Activated CD8-positive, alpha-beta memory T cell treated with anti-CD3 and anti-CD28 coated beads, Interleukin-2, amount 10 ng/mL, durations not matched to agents 7 days and 5 days (primary cell): ENCODE data around the gene SLC17A3. TPM values are rescaled to one million over a fixed set of nuclear protein-coding genes. Genes with fewer than 3 reads are reported as not detected.

Experiments
- ATAC-seq: fragments of 150-1000 bp; cut with Tn5 transposase; one replicate; pipeline ENCODE4 v1.10.0; 2021; ENCODE audit warnings: moderate library complexity
- CTCF ChIA-PET: fragments of 350-600 bp; sonication (Branson Sonifier 250); formaldehyde crosslinking; loops from one replicate; lab custom pipeline; 2021; ENCODE audit warnings: antibody characterized with exemption; lab: Charles Lee
- DNase-seq: peaks from one replicate; pipeline ENCODE4 v3.0.0-alpha.2; 2020
- H3K27ac Mint-ChIP-seq: one replicate; pipeline ENCODE4 v1.8.0; 2021; ENCODE audit warnings: mild to moderate bottlenecking, mixed read lengths
- H3K27me3 Mint-ChIP-seq: one replicate; pipeline ENCODE4 v1.8.0; 2021; ENCODE audit warnings: mixed read lengths
- H3K36me3 Mint-ChIP-seq: one replicate; pipeline ENCODE4 v1.8.0; 2021; ENCODE audit warnings: mild to moderate bottlenecking, mixed read lengths
- H3K4me1 Mint-ChIP-seq: one replicate; pipeline ENCODE4 v1.8.0; 2021; ENCODE audit warnings: mixed read lengths
- H3K4me3 Mint-ChIP-seq: one replicate; pipeline ENCODE4 v1.8.0; 2021; ENCODE audit warnings: mild to moderate bottlenecking, moderate library complexity, mixed read lengths
- H3K9me3 Mint-ChIP-seq: one replicate; pipeline ENCODE4 v1.8.0; 2022; ENCODE audit warnings: low read depth, mixed read lengths
- total RNA-seq, 2 experiments: library from RNA; stranded (reverse); gene quantifications; one replicate each; pipeline ENCODE4 v1.2.3, GENCODE V29; 2021

The SLC17A3 gene
- total RNA-seq, 2 experiments from 2014 or later: 0.26 to 0.76 TPM

GRCh38 chr6:25899580-25900408 is 25.8 kb upstream of the SLC17A3 start:
- Mint-ChIP-seq H3K4me1 (peaks cover 2% of the 10 kb centered on the region), H3K9me3 (no peaks in the 10 kb centered on the region), H3K4me3 (no peak overlapping the region), H3K27me3 (peaks cover 3% of the 10 kb centered on the region), H3K36me3 (no peaks in the 10 kb centered on the region), H3K27ac (no peak overlapping the region)
- ATAC-seq: no peak
- CTCF ChIA-PET: interaction anchor here (0.8 to 2.0 kb wide), 4 partner anchors 9 to 344 kb away, joined by 3 to 5 read pairs (median 3); no protein-coding TSS in a partner anchor
- DNase-seq: no peak

DNA sequence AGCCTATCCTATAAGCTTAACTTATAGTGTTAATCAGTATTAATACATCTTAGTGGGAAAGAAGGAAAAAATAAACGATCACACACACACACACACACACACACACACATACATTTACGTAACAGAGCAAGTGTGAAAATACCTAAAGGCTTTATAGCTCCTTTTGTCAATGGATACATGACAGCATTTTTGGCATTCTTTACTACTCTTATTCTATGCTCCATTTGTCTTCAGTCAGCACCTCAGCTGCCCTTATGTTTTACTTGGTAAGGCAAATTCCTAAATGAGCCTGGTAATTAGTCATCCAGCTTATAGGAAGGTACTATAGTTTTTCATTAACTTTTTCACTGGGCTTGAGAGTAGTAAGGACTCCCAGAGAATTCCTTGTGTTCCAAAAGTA is 25.1 kb upstream of the SLC17A3 start:
- Mint-ChIP-seq H3K36me3 (no peaks in the 10 kb centered on the region), H3K27ac (no peak overlapping the region), H3K27me3 (peaks cover 3% of the 10 kb centered on the region), H3K4me1 (peaks cover 2% of the 10 kb centered on the region), H3K4me3 (no peak overlapping the region), H3K9me3 (no peaks in the 10 kb centered on the region)
- ATAC-seq (no peak), DNase-seq (no peak)
- CTCF ChIA-PET: interaction anchor here (0.8 to 2.0 kb wide), 3 partner anchors 9 to 111 kb away, joined by 3 to 5 read pairs (median 3); no protein-coding TSS in a partner anchor

DNA sequence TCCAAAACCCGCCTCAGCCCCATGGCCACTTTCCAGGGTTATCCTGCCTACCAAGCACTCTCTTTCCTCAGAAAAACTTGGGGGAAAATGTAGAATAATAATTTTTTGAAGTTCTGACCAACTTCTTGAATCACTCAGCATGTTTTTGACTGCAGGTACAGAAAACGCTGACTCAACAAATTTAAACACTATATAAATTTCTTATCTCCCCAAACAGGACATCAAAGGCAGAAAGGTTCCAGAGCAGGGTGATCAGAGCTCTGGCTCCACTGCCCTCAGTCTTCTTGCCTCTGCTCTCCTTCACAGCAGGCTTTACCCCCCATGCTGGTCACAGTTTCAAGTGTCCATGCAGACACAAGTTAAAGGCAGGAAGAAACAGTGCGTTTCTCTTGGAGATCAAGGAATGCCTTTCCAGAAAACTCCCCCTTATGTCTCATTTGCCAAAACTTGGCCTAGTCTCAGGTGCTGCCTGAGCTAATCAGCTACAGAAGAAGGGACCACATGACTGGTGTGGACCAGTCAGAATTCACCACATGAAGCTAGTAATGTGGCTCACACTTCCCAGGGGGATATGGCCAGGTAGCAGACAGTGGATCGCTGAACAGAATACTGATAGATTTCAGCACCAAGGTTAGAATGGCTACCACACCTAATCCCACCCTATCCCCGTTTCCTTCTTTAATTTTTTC is 24.4 kb upstream of the SLC17A3 start:
- ATAC-seq: no peak
- Mint-ChIP-seq H3K4me1 (peaks cover 2% of the 10 kb centered on the region), H3K4me3 (no peak overlapping the region), H3K27me3 (peaks cover 3% of the 10 kb centered on the region), H3K36me3 (no peaks in the 10 kb centered on the region), H3K9me3 (no peaks in the 10 kb centered on the region), H3K27ac (no peak overlapping the region)
- DNase-seq: no peak
- CTCF ChIA-PET: interaction anchor here (2.0 kb wide), 1 partner anchor 11 kb away, joined by 5 read pairs; no protein-coding TSS in a partner anchor

GRCh38 chr6:25896252-25896651 is 22.2 kb upstream of the SLC17A3 start:
- DNase-seq: no peak
- Mint-ChIP-seq H3K27me3 (peaks cover 7% of the 10 kb centered on the region), H3K9me3 (no peaks in the 10 kb centered on the region), H3K4me3 (no peak overlapping the region), H3K4me1 (no peaks in the 10 kb centered on the region), H3K27ac (no peak overlapping the region), H3K36me3 (no peaks in the 10 kb centered on the region)
- ATAC-seq: no peak
- CTCF ChIA-PET: no interaction called here

DNA sequence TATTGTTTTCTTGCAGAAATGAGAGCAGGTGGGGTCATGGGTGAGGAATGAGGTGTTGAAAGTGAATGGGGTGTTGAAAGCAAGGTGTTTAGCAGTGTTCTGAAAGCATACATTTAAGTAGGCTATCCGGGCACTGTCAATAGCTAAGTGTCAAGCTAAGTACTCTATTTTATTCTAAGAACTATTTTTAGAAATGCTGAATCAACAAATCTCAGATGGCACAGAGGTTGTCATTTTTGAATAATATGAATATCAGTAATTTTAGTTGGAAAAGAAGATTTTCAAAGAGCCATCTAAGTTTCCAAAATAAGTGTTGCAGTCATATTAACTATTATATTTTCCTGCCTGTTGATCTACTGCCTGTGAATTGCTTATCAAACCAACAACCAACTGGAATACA is 21.7 kb upstream of the SLC17A3 start:
- Mint-ChIP-seq H3K27ac (no peak overlapping the region), H3K27me3 (peaks cover 7% of the 10 kb centered on the region), H3K4me3 (no peak overlapping the region), H3K36me3 (no peaks in the 10 kb centered on the region), H3K4me1 (no peaks in the 10 kb centered on the region), H3K9me3 (no peaks in the 10 kb centered on the region)
- DNase-seq (no peak), ATAC-seq (no peak)
- CTCF ChIA-PET: no interaction called here

- ATAC-seq (no peak), DNase-seq (no peak)
- Mint-ChIP-seq H3K27ac (no peak overlapping the region), H3K27me3 (peaks cover 7% of the 10 kb centered on the region), H3K4me1 (no peaks in the 10 kb centered on the region), H3K4me3 (no peak overlapping the region), H3K36me3 (no peaks in the 10 kb centered on the region), H3K9me3 (no peaks in the 10 kb centered on the region)
- CTCF ChIA-PET: interaction anchor here (1.0 kb wide), 1 partner anchor 32 kb away, joined by 3 read pairs; no protein-coding TSS in a partner anchor
Measured at GRCh38 chr6:25893778-25894177, 19.7 kb upstream of the SLC17A3 start.

DNA sequence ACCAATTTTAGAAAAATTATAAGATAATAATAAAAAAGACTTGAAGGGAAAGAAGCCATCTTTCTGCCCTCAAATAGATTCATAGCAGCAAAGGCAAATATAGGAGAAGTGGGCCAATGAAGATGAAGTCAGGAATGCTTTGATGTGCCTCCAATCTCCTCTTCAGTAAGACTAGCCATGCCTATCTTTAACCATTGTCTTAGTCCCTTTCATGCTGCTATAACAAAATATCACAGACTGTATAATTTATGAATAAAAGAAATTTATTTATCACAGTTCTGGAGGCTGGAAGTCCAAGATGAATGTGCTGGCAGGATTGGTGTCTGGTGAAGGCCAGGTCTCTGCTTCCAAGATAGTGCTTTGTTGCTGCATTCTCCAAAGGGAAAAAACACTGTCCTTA is 18.8 kb upstream of the SLC17A3 start:
- no peaks in the 10 kb centered on the region for H3K36me3 Mint-ChIP-seq
- no peak overlapping the region for H3K27ac Mint-ChIP-seq
- ATAC-seq (no peak), DNase-seq (no peak)
- H3K4me3 Mint-ChIP-seq: no peak overlapping the region
- H3K27me3 Mint-ChIP-seq: peaks cover 7% of the 10 kb centered on the region
- no peaks in the 10 kb centered on the region for H3K4me1 Mint-ChIP-seq
- no peaks in the 10 kb centered on the region for H3K9me3 Mint-ChIP-seq
- CTCF ChIA-PET: interaction anchor here (0.6 to 1.6 kb wide), 3 partner anchors 33 to 763 kb away, joined by 3 read pairs; no protein-coding TSS in a partner anchor

DNA sequence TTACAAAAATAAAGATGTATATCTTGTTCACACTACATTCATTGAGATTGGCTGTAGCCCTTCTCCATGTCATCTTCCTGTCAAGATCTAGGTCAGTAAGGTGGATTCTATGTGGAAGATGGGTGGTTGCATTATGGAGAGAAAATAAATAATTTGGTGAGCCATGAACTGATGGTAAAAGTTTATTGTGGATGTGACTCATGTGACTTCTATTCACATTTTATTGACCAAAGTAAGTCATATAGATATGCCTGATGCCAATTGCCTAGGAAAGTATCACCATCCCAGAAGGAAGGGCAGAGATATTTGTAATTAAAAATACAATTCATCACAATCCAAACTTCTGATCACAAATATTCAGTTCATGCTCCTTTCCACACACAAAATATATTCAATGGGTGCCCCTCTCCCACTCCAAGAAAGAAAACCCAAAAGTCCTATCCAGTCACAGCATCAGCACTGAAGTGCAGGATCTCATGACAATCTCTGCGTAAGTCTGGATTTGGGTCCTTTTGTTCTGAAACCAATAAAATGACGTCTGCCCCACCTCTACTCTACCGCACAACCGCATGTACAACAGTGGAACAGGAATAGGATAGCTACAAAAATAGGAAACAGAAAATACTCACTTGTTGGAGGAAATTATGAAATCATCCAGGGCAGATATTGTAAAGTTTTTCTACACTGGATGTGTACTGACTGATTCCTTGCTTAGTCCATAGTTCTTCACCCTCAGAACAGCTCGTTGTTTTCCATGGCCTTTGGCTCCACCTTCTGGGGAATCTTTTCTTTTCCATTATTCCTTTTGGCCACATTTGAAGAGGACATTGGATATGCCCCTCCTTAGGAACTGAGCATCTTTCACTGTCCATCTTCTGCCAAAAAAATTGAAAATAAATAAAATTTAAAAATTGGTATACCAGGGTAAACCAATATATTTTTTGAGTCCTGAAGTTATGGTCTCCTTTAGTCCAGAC is 16.1 kb upstream of the SLC17A3 start:
- no peaks in the 10 kb centered on the region for H3K36me3 Mint-ChIP-seq
- DNase-seq (no peak), ATAC-seq (no peak)
- H3K4me1 Mint-ChIP-seq: no peaks in the 10 kb centered on the region
- no peak overlapping the region for H3K27ac Mint-ChIP-seq
- H3K9me3 Mint-ChIP-seq: no peaks in the 10 kb centered on the region
- CTCF ChIA-PET: interaction anchor here (0.6 to 2.4 kb wide), 6 partner anchors 9 to 280 kb away, joined by 3 to 9 read pairs (median 3); no protein-coding TSS in a partner anchor
- peaks cover 7% of the 10 kb centered on the region for H3K27me3 Mint-ChIP-seq
- H3K4me3 Mint-ChIP-seq: no peak overlapping the region

- ATAC-seq (no peak), DNase-seq (no peak)
- CTCF ChIA-PET: no interaction called here
- no peaks in the 10 kb centered on the region for H3K36me3 Mint-ChIP-seq
- H3K9me3 Mint-ChIP-seq: no peaks in the 10 kb centered on the region
- peaks cover 7% of the 10 kb centered on the region for H3K27me3 Mint-ChIP-seq
- no peaks in the 10 kb centered on the region for H3K4me1 Mint-ChIP-seq
- no peak overlapping the region for H3K4me3 Mint-ChIP-seq
- no peak overlapping the region for H3K27ac Mint-ChIP-seq
Measured at GRCh38 chr6:25888626-25889025, 14.6 kb upstream of the SLC17A3 start.

DNA sequence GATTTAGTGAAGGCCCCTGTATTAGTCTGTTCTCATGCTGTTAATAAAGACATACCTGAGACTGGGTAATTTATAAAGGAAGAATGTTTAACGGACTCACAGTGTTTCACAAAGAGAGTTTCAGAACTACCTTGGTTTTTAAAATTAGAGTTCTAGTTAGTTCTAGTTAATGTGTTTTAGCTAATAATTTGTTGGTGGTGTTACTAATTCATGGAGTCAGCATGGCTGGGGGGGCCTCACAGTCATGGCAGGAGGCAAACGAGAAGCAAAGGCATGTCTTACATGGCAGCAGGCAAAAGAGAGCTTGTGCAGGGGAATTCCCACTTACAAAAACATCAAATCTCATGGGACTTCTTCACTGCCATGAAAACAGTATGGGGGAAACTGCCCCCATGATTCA is 12.0 kb upstream of the SLC17A3 start:
- CTCF ChIA-PET: interaction anchor here (1.0 to 1.1 kb wide), 3 partner anchors 23 to 663 kb away, joined by 3 to 4 read pairs (median 3); no protein-coding TSS in a partner anchor
- H3K27me3 Mint-ChIP-seq: no peaks in the 10 kb centered on the region
- ATAC-seq: no peak
- no peaks in the 10 kb centered on the region for H3K36me3 Mint-ChIP-seq
- no peaks in the 10 kb centered on the region for H3K9me3 Mint-ChIP-seq
- H3K4me3 Mint-ChIP-seq: no peak overlapping the region
- no peak for DNase-seq
- H3K27ac Mint-ChIP-seq: no peak overlapping the region
- peaks cover 3% of the 10 kb centered on the region for H3K4me1 Mint-ChIP-seq

- no peaks in the 10 kb centered on the region for H3K9me3 Mint-ChIP-seq
- no peak for ATAC-seq
- H3K27ac Mint-ChIP-seq: no peak overlapping the region
- H3K4me3 Mint-ChIP-seq: no peak overlapping the region
- no peaks in the 10 kb centered on the region for H3K36me3 Mint-ChIP-seq
- no peaks in the 10 kb centered on the region for H3K27me3 Mint-ChIP-seq
- DNase-seq: no peak
- H3K4me1 Mint-ChIP-seq: peaks cover 3% of the 10 kb centered on the region
- CTCF ChIA-PET: no interaction called here
Measured at GRCh38 chr6:25883991-25884390, 9.9 kb upstream of the SLC17A3 start.

- Mint-ChIP-seq H3K4me3 (no peak overlapping the region), H3K4me1 (peaks cover 3% of the 10 kb centered on the region), H3K27ac (no peak overlapping the region), H3K27me3 (no peaks in the 10 kb centered on the region), H3K36me3 (no peaks in the 10 kb centered on the region), H3K9me3 (no peaks in the 10 kb centered on the region)
- DNase-seq: no peak
- CTCF ChIA-PET: no interaction called here
- no peak for ATAC-seq
Measured at GRCh38 chr6:25883536-25883935, 9.5 kb upstream of the SLC17A3 start.
